Measurements from ENCODE around the gene POLG.

The POLG gene

DNA sequence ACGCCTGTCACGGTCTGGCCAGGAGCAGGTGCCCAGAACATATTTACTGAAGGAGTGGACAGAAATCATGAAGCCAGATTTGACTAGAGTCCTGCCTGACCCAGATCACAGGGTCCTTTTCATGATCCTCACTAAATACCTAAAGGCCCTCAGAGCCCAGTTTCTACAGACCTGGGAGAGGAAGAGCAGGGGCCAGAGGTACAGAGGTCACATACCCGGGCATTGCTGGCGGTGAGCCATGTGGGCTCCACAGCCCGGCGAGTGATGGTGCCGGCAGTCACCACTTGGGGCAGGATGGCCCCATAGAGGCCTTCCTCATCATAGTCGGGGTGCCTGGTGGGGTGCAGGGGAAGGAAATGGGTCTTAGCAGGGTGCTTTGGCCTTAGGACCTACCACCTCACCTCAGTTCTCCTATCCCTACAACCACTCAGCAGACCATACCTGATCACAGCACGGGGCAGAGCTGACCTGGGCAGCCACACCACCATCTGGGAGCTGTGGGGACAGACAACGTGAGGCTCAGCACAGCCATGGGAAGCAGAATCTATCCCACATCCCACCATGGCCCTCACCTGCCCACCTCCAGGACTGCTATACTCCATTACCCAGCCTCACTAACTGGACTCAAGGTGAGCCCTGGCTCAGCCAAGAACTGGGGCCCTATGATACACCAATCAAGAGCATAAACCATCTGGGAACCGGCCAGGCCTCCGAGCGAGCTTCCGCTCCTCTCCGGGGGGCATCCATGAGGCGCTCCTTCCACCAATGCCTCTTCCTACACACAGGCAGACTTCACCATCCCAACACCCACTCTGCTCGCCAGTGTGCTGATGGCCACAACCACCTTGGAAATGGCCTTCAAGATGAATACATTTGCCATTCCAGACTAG, 12.9 kb downstream of the POLG start:
- DNase-seq = peak in 1 of 2 experiments; percentile 13
- TF ChIP-seq GATA1 (IDR thresholded peaks at IDR 0.05; ENCODE audit: low read depth, low read length) = no peak
- no peak for TF ChIP-seq POLR2A (IDR thresholded peaks at IDR 0.05; ENCODE audit: low read length)

GRCh38 chr15:89320200-89320599, 14.4 kb downstream of the POLG start:
- TF ChIP-seq POLR2A (IDR thresholded peaks at IDR 0.05; ENCODE audit: low read length) = no peak
- no peak for TF ChIP-seq GATA1 (IDR thresholded peaks at IDR 0.05; ENCODE audit: low read depth, low read length)
- DNase-seq = no peak

DNA sequence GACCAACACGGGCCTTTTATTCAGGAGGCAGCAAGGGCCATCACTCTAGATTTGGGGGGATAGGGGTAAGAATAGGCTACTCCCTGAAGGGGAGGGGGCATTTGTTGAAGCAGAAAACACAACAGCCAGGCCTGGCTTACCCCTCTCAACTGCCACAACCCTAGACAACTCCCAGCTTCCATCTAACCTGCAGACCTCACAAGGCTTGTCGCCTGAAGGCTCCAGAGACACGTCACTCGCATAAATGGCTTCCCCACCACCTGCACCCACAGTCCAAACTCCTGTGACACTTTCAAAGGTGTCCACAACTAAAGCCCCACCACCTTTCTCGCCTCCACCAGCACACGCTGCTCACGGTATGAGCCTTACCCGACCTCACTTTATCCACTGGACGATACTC, 14.9 kb downstream of the POLG start:
- no peak for TF ChIP-seq POLR2A (IDR thresholded peaks at IDR 0.05; ENCODE audit: low read length)
- TF ChIP-seq GATA1 (IDR thresholded peaks at IDR 0.05; ENCODE audit: low read depth, low read length) = no peak
- DNase-seq = no peak

- no peak for DNase-seq
- TF ChIP-seq POLR2A (IDR thresholded peaks at IDR 0.05; ENCODE audit: low read length) (no peak), GATA1 (IDR thresholded peaks at IDR 0.05; ENCODE audit: low read depth, low read length) (no peak)
Measured at GRCh38 chr15:89317186-89317720, 17.4 kb downstream of the POLG start.

DNA sequence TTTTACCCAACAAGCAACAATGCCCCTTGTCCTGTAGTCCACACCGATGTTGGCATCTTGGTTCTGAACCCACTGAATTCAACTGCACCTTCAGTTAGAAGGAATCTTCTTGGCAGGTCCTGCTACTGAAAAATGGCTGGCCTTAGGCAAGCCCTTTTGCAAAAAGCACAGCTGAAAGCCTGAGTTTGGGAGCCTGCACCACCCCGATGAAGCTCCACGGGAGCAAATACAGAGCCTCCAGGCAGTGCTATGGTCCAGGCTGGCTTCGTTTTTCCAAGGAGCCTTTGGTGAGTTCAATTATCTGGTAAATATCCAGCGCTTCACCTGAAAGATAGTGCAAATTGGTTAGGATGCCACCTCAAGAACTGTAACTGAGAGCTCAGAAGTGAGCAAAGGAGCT, 18.1 kb downstream of the POLG start:
- DNase-seq = no peak
- no peak for TF ChIP-seq GATA1 (IDR thresholded peaks at IDR 0.05; ENCODE audit: low read depth, low read length)
- TF ChIP-seq POLR2A (IDR thresholded peaks at IDR 0.05; ENCODE audit: low read length) = no peak

DNA sequence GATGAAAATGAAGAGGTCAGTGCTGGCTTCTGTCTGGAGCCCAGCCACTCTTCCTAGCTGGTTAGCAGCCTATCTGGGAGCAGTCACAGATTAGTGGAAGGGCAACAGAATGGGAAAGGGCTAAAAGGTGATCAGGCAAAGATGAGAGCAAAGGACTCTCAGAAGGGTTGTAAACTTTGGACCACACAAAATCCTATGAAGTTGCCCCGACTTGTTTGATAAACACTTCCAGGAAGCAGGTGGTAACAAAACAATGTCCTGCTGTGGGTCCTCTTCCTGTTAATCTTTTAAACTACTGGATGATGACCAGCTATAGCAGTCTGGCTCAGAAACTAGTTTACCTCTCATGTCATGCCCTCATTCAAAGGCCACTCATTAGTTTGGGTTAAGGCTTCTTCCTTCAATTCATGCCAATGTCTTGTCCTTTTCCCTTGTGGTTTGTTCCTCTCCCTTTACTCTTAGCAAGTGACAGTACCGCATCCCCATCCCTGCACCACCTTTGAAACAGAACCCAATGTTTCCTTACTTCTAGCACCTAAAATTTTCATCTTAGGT, 19.2 kb downstream of the POLG start:
- DNase-seq = no peak
- TF ChIP-seq POLR2A (IDR thresholded peaks at IDR 0.05; ENCODE audit: low read length) = no peak
- TF ChIP-seq GATA1 (IDR thresholded peaks at IDR 0.05; ENCODE audit: low read depth, low read length) = no peak

DNA sequence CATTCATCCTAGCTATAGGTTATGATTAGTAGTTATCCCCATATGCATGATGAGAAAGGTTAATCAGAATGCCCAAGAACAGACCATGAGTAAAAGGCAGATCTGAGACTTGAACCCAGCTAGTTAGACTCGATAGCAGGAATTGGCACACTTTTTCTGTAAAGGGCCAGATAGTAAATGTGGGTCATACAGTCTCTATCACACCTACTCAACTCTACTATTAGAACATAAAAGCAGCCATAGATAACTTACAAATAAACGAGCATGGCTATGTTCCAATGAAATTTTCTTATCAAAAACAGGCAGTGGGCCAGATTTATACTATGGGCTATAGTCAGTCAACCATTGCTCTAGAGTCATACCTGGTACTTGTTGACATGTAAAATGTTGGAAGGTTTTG, 24.6 kb downstream of the POLG start:
- TF ChIP-seq POLR2A (IDR thresholded peaks at IDR 0.05; ENCODE audit: low read length) = no peak
- TF ChIP-seq GATA1 (IDR thresholded peaks at IDR 0.05; ENCODE audit: low read depth, low read length) = no peak
- peak; percentile 35 to 75 for DNase-seq

DNA sequence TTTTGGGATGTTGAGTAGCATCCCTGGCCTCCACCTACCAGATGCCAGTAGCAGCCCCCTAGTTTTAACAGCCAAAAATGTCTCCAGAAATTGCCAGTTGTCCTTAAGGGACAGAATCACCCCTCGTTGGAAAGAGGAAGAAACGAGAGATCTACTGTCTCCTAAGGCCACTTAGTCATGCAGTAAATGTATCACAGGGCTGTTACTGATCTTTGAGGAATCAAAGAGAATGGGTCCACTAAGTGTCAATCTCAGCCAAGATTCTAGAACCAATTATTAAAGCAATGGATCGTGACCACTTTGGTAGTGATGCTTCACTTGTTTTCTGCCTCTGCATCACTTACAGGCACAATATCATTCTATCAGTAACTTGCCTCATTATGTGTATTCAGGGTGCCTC, 26.4 kb downstream of the POLG start:
- no peak for TF ChIP-seq POLR2A (IDR thresholded peaks at IDR 0.05; ENCODE audit: low read length)
- TF ChIP-seq GATA1 (IDR thresholded peaks at IDR 0.05; ENCODE audit: low read depth, low read length) = no peak
- DNase-seq = no peak

DNA sequence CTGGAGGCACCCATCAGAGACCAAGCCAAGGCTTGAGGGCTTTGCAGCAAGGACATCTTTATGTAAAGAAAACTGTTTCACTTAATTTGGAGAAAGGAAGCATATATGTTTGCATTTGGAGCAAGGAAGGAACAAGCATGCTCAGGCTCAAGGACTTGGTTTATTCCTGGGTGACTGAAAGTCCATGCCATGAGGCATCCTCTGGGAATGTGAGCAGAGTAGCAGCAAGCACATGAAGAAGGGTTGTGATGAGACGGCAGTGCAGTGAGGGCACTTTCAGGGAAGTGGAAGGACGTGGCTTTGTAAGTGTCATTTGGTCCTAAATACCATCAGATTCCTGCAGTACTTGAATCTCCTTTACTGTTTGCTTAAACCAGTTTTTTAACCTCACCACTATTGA, 26.8 kb downstream of the POLG start:
- TF ChIP-seq POLR2A (IDR thresholded peaks at IDR 0.05; ENCODE audit: low read length) = no peak
- TF ChIP-seq GATA1 (IDR thresholded peaks at IDR 0.05; ENCODE audit: low read depth, low read length) = no peak
- DNase-seq = no peak

- no peak for DNase-seq
- no peak for TF ChIP-seq GATA1 (IDR thresholded peaks at IDR 0.05; ENCODE audit: low read depth, low read length)
- no peak for TF ChIP-seq POLR2A (IDR thresholded peaks at IDR 0.05; ENCODE audit: low read length)
Measured at GRCh38 chr15:89307046-89307587, 27.5 kb downstream of the POLG start.

- DNase-seq = peak; percentile 22 to 39
- TF ChIP-seq POLR2A (IDR thresholded peaks at IDR 0.05; ENCODE audit: low read length) = no peak
- no peak for TF ChIP-seq GATA1 (IDR thresholded peaks at IDR 0.05; ENCODE audit: low read depth, low read length)
Measured at GRCh38 chr15:89305395-89305794, 29.2 kb downstream of the POLG start.

- TF ChIP-seq GATA1 (IDR thresholded peaks at IDR 0.05; ENCODE audit: low read depth, low read length) (no peak), POLR2A (IDR thresholded peaks at IDR 0.05; ENCODE audit: low read length) (no peak)
- no peak for DNase-seq
Measured at GRCh38 chr15:89303986-89304385, 30.6 kb downstream of the POLG start.

- no peak for DNase-seq
- no peak for TF ChIP-seq POLR2A (IDR thresholded peaks at IDR 0.05; ENCODE audit: low read length)
- TF ChIP-seq GATA1 (IDR thresholded peaks at IDR 0.05; ENCODE audit: low read depth, low read length) = no peak
Measured at GRCh38 chr15:89301304-89302089, 33.1 kb downstream of the POLG start.

DNA sequence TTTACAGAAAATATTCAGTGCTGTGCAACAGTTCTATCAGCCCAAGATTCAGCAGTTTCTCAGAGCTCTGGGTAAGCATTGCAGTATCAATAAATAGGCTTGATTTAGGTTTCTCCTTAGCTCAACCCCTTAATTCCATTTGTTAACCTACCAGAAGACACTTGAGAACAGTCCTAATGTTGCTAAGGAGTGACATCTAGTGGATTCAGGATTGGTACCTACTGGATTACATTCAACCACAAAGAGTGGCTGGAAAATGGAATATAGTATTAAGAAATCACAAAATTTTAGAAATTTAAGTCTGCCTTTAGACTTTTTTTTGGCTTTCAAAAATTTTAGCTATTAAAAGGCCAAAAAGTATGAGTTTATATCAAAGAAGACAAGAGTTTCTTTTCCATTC, 34.7 kb downstream of the POLG start:
- DNase-seq = no peak
- TF ChIP-seq POLR2A (IDR thresholded peaks at IDR 0.05; ENCODE audit: low read length) = no peak
- TF ChIP-seq GATA1 (IDR thresholded peaks at IDR 0.05; ENCODE audit: low read depth, low read length) = no peak

Measured in erythroblast (primary cell).